ENCODE results near the gene CORO2A. TPM values are rescaled to one million over a fixed set of nuclear protein-coding genes. Genes with fewer than 3 reads are reported as not detected.

Gene CORO2A
- total RNA-seq, 1 experiment from 2014 or later, result 15.8 TPM

GRCh38 chr9:98226516-98226915 lies 34.1 kb upstream of the CORO2A start:
- Mint-ChIP-seq H3K36me3 (ENCODE audit: insufficient read depth in 1 of 3, low read depth in 3 of 3) (peaks cover 0 to 17% (median 4%) of the 10 kb centered on the region in 3 experiments; a peak in 5 of 7 replicates), H3K27ac (no peak overlapping the region), H3K4me3 (no peak overlapping the region), H3K4me1 (peaks cover 6 to 9% of the 10 kb centered on the region in 2 experiments), H3K27me3 (ENCODE audit: low read depth) (no peaks in the 10 kb centered on the region), H3K9me3 (no peaks in the 10 kb centered on the region; a peak in 1 of 5 replicates)
- Histone ChIP-seq H3K23me2 (ENCODE audit: insufficient read length, low read depth, low read length, poor library complexity, severe bottlenecking) (no peaks in the 10 kb centered on the region), H3K9me3 (ENCODE audit: control insufficient read depth, low read depth, low read length) (no peaks in the 10 kb centered on the region), H3K14ac (ENCODE audit: insufficient read depth, low read length) (no peak overlapping the region), H3K56ac (ENCODE audit: insufficient read length, low read depth, low read length) (no peak overlapping the region), H4K91ac (ENCODE audit: insufficient read length, low read depth, low read length) (no peak overlapping the region), H2BK15ac (ENCODE audit: low read depth, low read length) (no peak overlapping the region), H3K27ac (ENCODE audit: insufficient read length, low read depth, low read length) (no peak overlapping the region), H2BK120ac (ENCODE audit: low read depth, low read length, poor library complexity, severe bottlenecking) (no peak overlapping the region), H3K23ac (ENCODE audit: insufficient read length, low read depth, low read length) (no peak overlapping the region), H4K20me1 (ENCODE audit: control insufficient read depth, insufficient read depth, insufficient read length) (no peaks in the 10 kb centered on the region), H4K5ac (ENCODE audit: insufficient read length, low read depth, low read length) (no peak overlapping the region), H3K18ac (ENCODE audit: insufficient read length, low read depth, low read length) (no peak overlapping the region), H3K4me2 (ENCODE audit: insufficient read depth, insufficient read length, low read length) (no peak overlapping the region), H3K4me1 (ENCODE audit: insufficient read depth, low read length) (no peaks in the 10 kb centered on the region), H2AK5ac (ENCODE audit: insufficient read length, low read length) (no peak overlapping the region), H3K79me2 (ENCODE audit: insufficient read depth, low read length) (no peaks in the 10 kb centered on the region), H4K8ac (replicated peaks; ENCODE audit: insufficient read length, low read depth, low read length) (no peak overlapping the region), H3K27me3 (ENCODE audit: insufficient read depth, low read length) (no peaks in the 10 kb centered on the region), H3K9ac (ENCODE audit: extremely low read depth, insufficient read length, low read length) (no peak overlapping the region), H3K4ac (ENCODE audit: low read depth, low read length) (no peak overlapping the region), H3K79me1 (ENCODE audit: insufficient read depth, low read depth, low read length, poor library complexity, severe bottlenecking) (no peaks in the 10 kb centered on the region), H2BK12ac (ENCODE audit: insufficient read length, low read depth, low read length) (no peak overlapping the region), H3T11ph (ENCODE audit: low read length) (no peak overlapping the region), H2BK5ac (ENCODE audit: insufficient read length, low read length) (no peak overlapping the region), H2BK20ac (ENCODE audit: low read depth, low read length, poor library complexity, severe bottlenecking) (no peak overlapping the region), H2AFZ (ENCODE audit: low read length) (no peak overlapping the region)
- WGBS (ENCODE audit: extremely low coverage, insufficient read length, low lambda C conversion rate), result no CpG with 5 or more reads among the region's 1 CpG
- DNase-seq, result no peak
- TF ChIP-seq, protein P1, sequence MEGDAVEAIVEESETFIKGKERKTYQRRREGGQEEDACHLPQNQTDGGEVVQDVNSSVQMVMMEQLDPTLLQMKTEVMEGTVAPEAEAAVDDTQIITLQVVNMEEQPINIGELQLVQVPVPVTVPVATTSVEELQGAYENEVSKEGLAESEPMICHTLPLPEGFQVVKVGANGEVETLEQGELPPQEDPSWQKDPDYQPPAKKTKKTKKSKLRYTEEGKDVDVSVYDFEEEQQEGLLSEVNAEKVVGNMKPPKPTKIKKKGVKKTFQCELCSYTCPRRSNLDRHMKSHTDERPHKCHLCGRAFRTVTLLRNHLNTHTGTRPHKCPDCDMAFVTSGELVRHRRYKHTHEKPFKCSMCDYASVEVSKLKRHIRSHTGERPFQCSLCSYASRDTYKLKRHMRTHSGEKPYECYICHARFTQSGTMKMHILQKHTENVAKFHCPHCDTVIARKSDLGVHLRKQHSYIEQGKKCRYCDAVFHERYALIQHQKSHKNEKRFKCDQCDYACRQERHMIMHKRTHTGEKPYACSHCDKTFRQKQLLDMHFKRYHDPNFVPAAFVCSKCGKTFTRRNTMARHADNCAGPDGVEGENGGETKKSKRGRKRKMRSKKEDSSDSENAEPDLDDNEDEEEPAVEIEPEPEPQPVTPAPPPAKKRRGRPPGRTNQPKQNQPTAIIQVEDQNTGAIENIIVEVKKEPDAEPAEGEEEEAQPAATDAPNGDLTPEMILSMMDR (conservative IDR thresholded peaks at IDR 0.05), result no peak
